ENCODE measurements around the gene L3MBTL3.
A peak's percentile ranks its signal among the peaks of the same experiment; 100 is the strongest.

The L3MBTL3 gene

GRCh38 chr6:130050230-130050629, 31.8 kb downstream of the L3MBTL3 start:
- peaks cover 4% of the 10 kb centered on the region for H3K36me3 ChIP-seq (ENCODE audit: control insufficient read depth, insufficient read depth, low read length, severe bottlenecking)

GRCh38 chr6:130054725-130055124, 36.3 kb downstream of the L3MBTL3 start:
- Histone ChIP-seq H3K4me3 (ENCODE audit: low read length) (no peak overlapping the region), H3K4me1 (ENCODE audit: control insufficient read depth, insufficient read depth, low read length) (peaks cover 8% of the 10 kb centered on the region), H3K9me3 (ENCODE audit: control insufficient read depth, low read length) (no peaks in the 10 kb centered on the region), H3K9ac (ENCODE audit: low read length) (no peak overlapping the region), H3K36me3 (ENCODE audit: control insufficient read depth, insufficient read depth, low read length, severe bottlenecking) (peaks cover 12% of the 10 kb centered on the region), H3K27me3 (replicated peaks; ENCODE audit: control insufficient read depth, insufficient read depth, low read length) (no peaks in the 10 kb centered on the region)
- no peak for DNase-seq (ENCODE audit: low read depth)

More at GRCh38 chr6:130050230-130050629, 31.8 kb downstream of the L3MBTL3 start:
- no peak overlapping the region for H3K4me3 ChIP-seq (ENCODE audit: low read length)
- no peaks in the 10 kb centered on the region for H3K9me3 ChIP-seq (ENCODE audit: control insufficient read depth, low read length)
- H3K4me1 ChIP-seq (ENCODE audit: control insufficient read depth, insufficient read depth, low read length), result peaks cover 14% of the 10 kb centered on the region
- no peak overlapping the region for H3K9ac ChIP-seq (ENCODE audit: low read length)
- peak; percentile 75 for DNase-seq (ENCODE audit: low read depth)
- H3K27me3 ChIP-seq (replicated peaks; ENCODE audit: control insufficient read depth, insufficient read depth, low read length), result no peaks in the 10 kb centered on the region

GRCh38 chr6:130055271-130055670, 36.9 kb downstream of the L3MBTL3 start:
- Histone ChIP-seq H3K27me3 (replicated peaks; ENCODE audit: control insufficient read depth, insufficient read depth, low read length) (no peaks in the 10 kb centered on the region), H3K9me3 (ENCODE audit: control insufficient read depth, low read length) (no peaks in the 10 kb centered on the region), H3K36me3 (ENCODE audit: control insufficient read depth, insufficient read depth, low read length, severe bottlenecking) (peaks cover 12% of the 10 kb centered on the region), H3K4me1 (ENCODE audit: control insufficient read depth, insufficient read depth, low read length) (peaks cover 6% of the 10 kb centered on the region), H3K9ac (ENCODE audit: low read length) (no peak overlapping the region), H3K4me3 (ENCODE audit: low read length) (no peak overlapping the region)
- no peak for DNase-seq (ENCODE audit: low read depth)

GRCh38 chr6:130057495-130057894, 39.1 kb downstream of the L3MBTL3 start:
- H3K9me3 ChIP-seq (ENCODE audit: control insufficient read depth, low read length), result no peaks in the 10 kb centered on the region
- peaks cover 17% of the 10 kb centered on the region for H3K36me3 ChIP-seq (ENCODE audit: control insufficient read depth, insufficient read depth, low read length, severe bottlenecking)
- H3K4me1 ChIP-seq (ENCODE audit: control insufficient read depth, insufficient read depth, low read length), result no peaks in the 10 kb centered on the region
- no peak overlapping the region for H3K9ac ChIP-seq (ENCODE audit: low read length)
- no peaks in the 10 kb centered on the region for H3K27me3 ChIP-seq (replicated peaks; ENCODE audit: control insufficient read depth, insufficient read depth, low read length)
- H3K4me3 ChIP-seq (ENCODE audit: low read length), result no peak overlapping the region
- no peak for DNase-seq (ENCODE audit: low read depth)

GRCh38 chr6:130063806-130064205, 45.4 kb downstream of the L3MBTL3 start:
- no peaks in the 10 kb centered on the region for H3K9me3 ChIP-seq (ENCODE audit: control insufficient read depth, low read length)
- DNase-seq (ENCODE audit: low read depth), result no peak
- H3K36me3 ChIP-seq (ENCODE audit: control insufficient read depth, insufficient read depth, low read length, severe bottlenecking), result peaks cover 5% of the 10 kb centered on the region
- no peaks in the 10 kb centered on the region for H3K4me1 ChIP-seq (ENCODE audit: control insufficient read depth, insufficient read depth, low read length)
- no peak overlapping the region for H3K4me3 ChIP-seq (ENCODE audit: low read length)
- H3K9ac ChIP-seq (ENCODE audit: low read length), result no peak overlapping the region
- H3K27me3 ChIP-seq (replicated peaks; ENCODE audit: control insufficient read depth, insufficient read depth, low read length), result no peaks in the 10 kb centered on the region

- H3K36me3 ChIP-seq (ENCODE audit: control insufficient read depth, insufficient read depth, low read length, severe bottlenecking), result peaks cover 5% of the 10 kb centered on the region
- H3K27me3 ChIP-seq (replicated peaks; ENCODE audit: control insufficient read depth, insufficient read depth, low read length), result no peaks in the 10 kb centered on the region
- peak; percentile 33 for DNase-seq (ENCODE audit: low read depth)
- no peak overlapping the region for H3K9ac ChIP-seq (ENCODE audit: low read length)
- peaks cover 17% of the 10 kb centered on the region for H3K4me1 ChIP-seq (ENCODE audit: control insufficient read depth, insufficient read depth, low read length)
- H3K9me3 ChIP-seq (ENCODE audit: control insufficient read depth, low read length), result no peaks in the 10 kb centered on the region
- H3K4me3 ChIP-seq (ENCODE audit: low read length), result no peak overlapping the region
Observed at GRCh38 chr6:130065609-130066156, 47.3 kb downstream of the L3MBTL3 start.

GRCh38 chr6:130069485-130069884, 51.1 kb downstream of the L3MBTL3 start:
- Histone ChIP-seq H3K4me3 (ENCODE audit: low read length) (no peak overlapping the region), H3K27me3 (replicated peaks; ENCODE audit: control insufficient read depth, insufficient read depth, low read length) (no peaks in the 10 kb centered on the region), H3K9ac (ENCODE audit: low read length) (no peak overlapping the region), H3K9me3 (ENCODE audit: control insufficient read depth, low read length) (no peaks in the 10 kb centered on the region), H3K36me3 (ENCODE audit: control insufficient read depth, insufficient read depth, low read length, severe bottlenecking) (no peaks in the 10 kb centered on the region), H3K4me1 (ENCODE audit: control insufficient read depth, insufficient read depth, low read length) (peaks cover 19% of the 10 kb centered on the region)
- peak; percentile 30 for DNase-seq (ENCODE audit: low read depth)

- peak; percentile 42 for DNase-seq (ENCODE audit: low read depth)
- Histone ChIP-seq H3K9ac (ENCODE audit: low read length) (no peak overlapping the region), H3K27me3 (replicated peaks; ENCODE audit: control insufficient read depth, insufficient read depth, low read length) (no peaks in the 10 kb centered on the region), H3K9me3 (ENCODE audit: control insufficient read depth, low read length) (no peaks in the 10 kb centered on the region), H3K36me3 (ENCODE audit: control insufficient read depth, insufficient read depth, low read length, severe bottlenecking) (no peaks in the 10 kb centered on the region), H3K4me3 (ENCODE audit: low read length) (no peak overlapping the region), H3K4me1 (ENCODE audit: control insufficient read depth, insufficient read depth, low read length) (peaks cover 19% of the 10 kb centered on the region)
Observed at GRCh38 chr6:130070326-130070725, 51.9 kb downstream of the L3MBTL3 start.

GRCh38 chr6:130070792-130071191, 52.4 kb downstream of the L3MBTL3 start:
- Histone ChIP-seq H3K4me3 (ENCODE audit: low read length) (no peak overlapping the region), H3K9ac (ENCODE audit: low read length) (no peak overlapping the region)
- no peak for DNase-seq (ENCODE audit: low read depth)

GRCh38 chr6:130075879-130076460, 57.6 kb downstream of the L3MBTL3 start:
- peak; percentile 17 for DNase-seq (ENCODE audit: low read depth)
- Histone ChIP-seq H3K4me1 (ENCODE audit: control insufficient read depth, insufficient read depth, low read length) (no peaks in the 10 kb centered on the region), H3K4me3 (ENCODE audit: low read length) (no peak overlapping the region), H3K36me3 (ENCODE audit: control insufficient read depth, insufficient read depth, low read length, severe bottlenecking) (peaks cover 6% of the 10 kb centered on the region), H3K9ac (ENCODE audit: low read length) (no peak overlapping the region), H3K27me3 (replicated peaks; ENCODE audit: control insufficient read depth, insufficient read depth, low read length) (no peaks in the 10 kb centered on the region), H3K9me3 (ENCODE audit: control insufficient read depth, low read length) (no peaks in the 10 kb centered on the region)

More at GRCh38 chr6:130070792-130071191, 52.4 kb downstream of the L3MBTL3 start:
- Histone ChIP-seq H3K4me1 (ENCODE audit: control insufficient read depth, insufficient read depth, low read length) (peaks cover 19% of the 10 kb centered on the region), H3K27me3 (replicated peaks; ENCODE audit: control insufficient read depth, insufficient read depth, low read length) (no peaks in the 10 kb centered on the region), H3K36me3 (ENCODE audit: control insufficient read depth, insufficient read depth, low read length, severe bottlenecking) (no peaks in the 10 kb centered on the region), H3K9me3 (ENCODE audit: control insufficient read depth, low read length) (no peaks in the 10 kb centered on the region)

- no peak overlapping the region for H3K9ac ChIP-seq (ENCODE audit: low read length)
- no peaks in the 10 kb centered on the region for H3K27me3 ChIP-seq (replicated peaks; ENCODE audit: control insufficient read depth, insufficient read depth, low read length)
- peaks cover 9% of the 10 kb centered on the region for H3K36me3 ChIP-seq (ENCODE audit: control insufficient read depth, insufficient read depth, low read length, severe bottlenecking)
- no peaks in the 10 kb centered on the region for H3K9me3 ChIP-seq (ENCODE audit: control insufficient read depth, low read length)
- no peak overlapping the region for H3K4me3 ChIP-seq (ENCODE audit: low read length)
- peak; percentile 36 for DNase-seq (ENCODE audit: low read depth)
- no peaks in the 10 kb centered on the region for H3K4me1 ChIP-seq (ENCODE audit: control insufficient read depth, insufficient read depth, low read length)
Observed at GRCh38 chr6:130076512-130076911, 58.1 kb downstream of the L3MBTL3 start.

- H3K9ac ChIP-seq (ENCODE audit: low read length), result no peak overlapping the region
- H3K36me3 ChIP-seq (ENCODE audit: control insufficient read depth, insufficient read depth, low read length, severe bottlenecking), result peaks cover 5% of the 10 kb centered on the region
- H3K9me3 ChIP-seq (ENCODE audit: control insufficient read depth, low read length), result no peaks in the 10 kb centered on the region
- DNase-seq (ENCODE audit: low read depth), result no peak
- no peaks in the 10 kb centered on the region for H3K27me3 ChIP-seq (replicated peaks; ENCODE audit: control insufficient read depth, insufficient read depth, low read length)
- no peaks in the 10 kb centered on the region for H3K4me1 ChIP-seq (ENCODE audit: control insufficient read depth, insufficient read depth, low read length)
- H3K4me3 ChIP-seq (ENCODE audit: low read length), result no peak overlapping the region
Observed at GRCh38 chr6:130090796-130091195, 72.4 kb downstream of the L3MBTL3 start.
